Posterior vena cava (tissue), 2 donors: ENCODE data around the gene PRKCSH. TPM values are rescaled to one million over a fixed set of nuclear protein-coding genes. Genes with fewer than 3 reads are reported as not detected.

Experiments used
- DNase-seq: peaks from one replicate; pipeline ENCODE4 v3.0.0-alpha.2; 2020; ENCODE audit warnings: low spot score
- intact Hi-C, 2 donors: fragments of 100-400 bp; cut with DNase I; formaldehyde crosslinking; loops; one replicate each; pipeline versions ENCODE4 v1.14.1 to v1.14.2; 2022 to 2023
- microRNA-seq, 2 donors: library from miRNA; unstranded; fragments of <30 nt; microRNA quantifications; one replicate each; pipeline ENCODE4 v1.2.0, GENCODE V29; 2020 to 2021; ENCODE audit warnings: borderline microRNAs expressed in 2 of 2
- total RNA-seq, 2 donors: library from RNA; stranded (reverse); fragmentation: NEBNext Ultra II Directional; extraction: Animal tissue kit (Norgen Biotek cat#: 25700); gene quantifications; one replicate each; pipeline ENCODE4 v1.2.1, GENCODE V29; 2021
- donor health status: DM: yes; HTN: yes; CAD: no.
- donor health status: DM: yes; HTN: yes; CAD: no.

PRKCSH gene
- total RNA-seq, 2 donors from 2014 or later: 161 to 188 TPM

GRCh38 chr19:11483366-11484111 lies 48.1 kb downstream of the PRKCSH start:
- intact Hi-C loops: loop anchor here in 1 of 2 donors (10.0 kb wide), 1 partner anchor 99 kb away; the partner anchor contains the start of gene EPOR
- DNase-seq: no peak

DNA sequence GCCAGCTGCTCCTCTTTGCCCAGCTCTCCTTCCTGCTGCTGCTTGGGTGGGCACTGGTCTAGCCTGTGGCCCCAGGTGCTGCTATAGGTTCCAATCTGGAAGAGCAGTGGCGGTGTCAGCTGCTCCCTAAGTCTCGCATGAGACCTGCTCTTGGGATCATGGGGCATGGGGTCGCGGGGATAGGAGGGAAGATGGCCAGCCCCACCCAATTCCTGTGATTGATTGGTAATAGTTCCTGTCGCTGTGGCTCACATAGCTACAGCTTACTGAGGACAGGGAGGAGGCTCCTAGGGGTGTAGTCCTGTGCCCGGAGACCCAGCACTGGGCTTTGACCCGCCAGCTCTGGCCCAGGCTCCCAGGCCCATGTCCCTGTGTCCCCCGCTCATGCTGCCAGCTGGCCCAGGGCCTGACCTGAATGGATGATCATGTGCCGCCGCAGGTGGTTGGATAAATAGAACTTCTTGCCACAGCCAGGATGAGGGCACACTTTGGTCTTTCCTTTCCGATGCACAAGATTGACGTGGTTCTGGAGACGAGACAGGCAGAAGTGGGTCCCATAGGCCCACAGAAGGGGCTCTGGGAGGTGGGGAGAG lies 49.9 kb downstream of the PRKCSH start:
- DNase-seq: no peak
- intact Hi-C loops: loop anchor here in 1 of 2 donors (10.0 kb wide), 1 partner anchor 101 kb away; the partner anchor contains the start of gene EPOR

DNA sequence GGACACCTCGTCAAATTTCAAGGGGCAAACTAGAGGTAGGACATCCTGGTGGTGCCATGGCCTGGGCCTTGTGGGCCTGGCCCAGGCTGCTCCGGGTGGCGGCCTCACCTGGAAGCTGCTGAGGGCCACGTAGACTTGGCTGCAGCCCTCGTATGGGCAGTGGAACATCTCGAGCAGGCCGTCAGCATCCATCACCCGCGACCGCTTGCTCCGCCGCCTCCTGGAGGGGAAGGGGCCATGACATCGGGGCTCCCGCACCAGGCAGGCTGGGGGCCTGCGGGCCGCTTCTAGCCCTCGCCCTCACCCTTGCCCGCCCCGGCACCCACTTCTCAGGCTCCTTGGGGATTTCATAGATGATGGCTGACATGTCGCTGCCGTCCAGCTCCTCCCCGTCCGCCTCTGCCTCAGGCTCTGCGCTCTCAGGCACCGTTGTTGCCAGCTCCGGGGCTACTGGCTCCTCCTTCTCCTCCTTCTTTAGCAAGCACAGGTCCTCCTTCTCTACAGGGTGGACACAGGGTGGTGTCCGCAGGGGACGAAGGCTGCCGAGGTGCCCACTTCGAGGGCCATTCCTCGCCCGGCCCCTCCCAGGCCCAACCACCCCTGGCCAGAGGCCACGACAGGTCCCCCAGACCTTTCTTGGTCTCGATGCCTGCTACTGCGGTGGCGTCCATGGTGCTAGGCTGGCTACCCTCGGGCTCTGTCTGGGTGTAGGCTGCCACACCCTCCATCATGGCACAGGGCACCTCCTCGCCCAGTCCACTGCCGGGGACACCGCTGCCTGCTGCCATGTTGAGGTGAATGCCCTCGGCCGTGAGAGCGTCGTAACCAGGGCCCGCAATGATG lies 51.4 kb downstream of the PRKCSH start:
- DNase-seq: no peak
- intact Hi-C loops: loop anchor here in 1 of 2 donors (10.0 kb wide), 1 partner anchor 102 kb away; the partner anchor contains the start of gene EPOR

DNA sequence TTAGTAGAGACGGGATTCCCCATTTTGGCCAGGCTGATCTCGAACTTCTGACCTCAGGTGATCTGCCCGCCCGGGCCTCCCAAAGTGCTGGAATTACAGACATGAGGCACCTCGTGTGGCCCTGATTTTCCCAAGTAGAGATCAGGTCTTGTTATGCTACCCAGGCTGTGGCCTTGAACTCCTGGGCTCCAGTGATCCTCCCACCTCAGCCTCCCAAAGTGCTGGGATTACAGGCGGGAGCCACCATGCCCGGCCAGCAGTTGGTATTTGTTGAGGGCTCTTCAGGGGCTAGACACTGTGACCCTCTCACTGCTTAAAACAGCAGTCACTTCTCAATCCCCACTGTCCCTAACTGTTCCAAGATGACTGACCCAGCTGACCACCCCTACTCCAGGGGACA lies 53.9 kb downstream of the PRKCSH start:
- no peak for DNase-seq
- intact Hi-C loops: loop anchor here in 1 of 2 donors (10.0 kb wide), 1 partner anchor 105 kb away; the partner anchor contains the start of gene EPOR

DNA sequence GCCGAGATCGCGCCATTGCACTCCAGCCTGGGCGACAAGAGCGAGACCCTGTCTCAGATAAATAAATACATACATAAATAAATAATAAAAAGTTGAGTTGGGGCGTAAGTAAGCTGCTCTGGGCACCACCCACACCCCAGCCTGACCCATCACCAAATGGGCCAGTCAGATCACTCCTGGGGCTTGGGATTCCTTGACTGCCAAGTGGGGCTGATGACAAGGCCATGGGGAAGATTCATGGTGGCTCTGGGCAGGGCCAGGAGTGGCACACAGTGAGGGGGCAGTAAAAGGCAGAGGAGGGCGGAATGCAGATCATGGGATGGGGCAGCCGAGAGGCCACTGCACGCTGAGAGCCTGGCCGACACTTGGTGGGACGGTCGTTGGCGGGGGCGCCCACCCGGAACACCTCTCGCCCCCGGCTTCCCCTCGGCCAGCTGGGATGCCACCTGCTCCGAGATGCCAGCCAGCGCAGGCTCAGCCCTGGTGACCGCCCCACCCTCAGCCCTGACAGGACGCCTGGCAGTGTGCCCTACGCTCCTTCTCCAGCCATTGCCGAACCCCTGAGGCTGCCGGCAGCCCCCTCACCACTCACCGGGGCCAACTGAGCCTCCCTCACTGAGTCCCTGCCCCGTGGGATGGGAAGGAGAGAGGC lies 59.3 kb downstream of the PRKCSH start:
- intact Hi-C loops: no loop called here
- DNase-seq: no peak

DNA sequence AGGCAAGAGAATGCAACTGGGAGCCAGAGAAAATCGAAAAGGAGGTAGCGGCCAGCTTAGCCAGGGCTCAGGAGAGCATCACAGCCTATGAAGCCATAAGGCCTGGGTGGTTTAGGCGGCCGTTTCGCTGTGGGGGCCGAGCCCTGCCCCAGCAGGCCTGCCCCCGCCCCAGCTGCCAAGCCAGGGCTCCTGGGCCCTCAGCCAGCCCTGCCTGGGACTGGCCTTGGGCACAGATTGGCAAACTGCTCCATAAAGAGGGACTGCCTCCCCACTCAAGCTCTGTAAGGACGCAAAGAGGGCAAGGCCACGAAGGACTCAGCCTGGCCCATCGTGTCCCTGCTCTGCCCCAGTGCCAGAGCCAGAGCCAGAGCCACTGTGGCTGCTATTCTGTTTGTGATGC lies 60.0 kb downstream of the PRKCSH start:
- intact Hi-C loops: no loop called here

DNA sequence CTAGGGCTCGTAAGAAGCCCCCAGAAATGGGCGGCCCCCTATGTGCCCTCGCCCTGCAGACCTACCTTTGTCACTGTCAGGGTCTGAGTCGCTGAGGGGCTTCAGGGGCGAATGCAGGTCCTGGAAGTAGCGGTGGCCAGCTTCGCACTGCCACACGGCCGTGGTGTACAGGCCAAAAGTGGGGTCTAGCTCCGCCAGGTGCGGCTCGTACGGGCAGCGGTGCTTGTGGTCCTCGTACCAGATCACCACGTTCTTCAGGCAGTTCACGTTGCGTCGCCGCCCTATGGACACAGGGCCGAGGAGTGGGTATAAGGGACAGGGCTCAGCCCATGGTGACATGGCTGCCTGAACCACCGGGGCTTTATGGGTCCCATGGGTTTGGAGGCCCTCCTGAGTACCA lies 60.5 kb downstream of the PRKCSH start:
- intact Hi-C loops: loop anchor here in 1 of 2 donors (2.0 kb wide), 1 partner anchor 91 kb away; no protein-coding TSS in a partner anchor
- DNase-seq: no peak

More for the DNA sequence above, 60.0 kb downstream of the PRKCSH start:
- DNase-seq: no peak

DNA sequence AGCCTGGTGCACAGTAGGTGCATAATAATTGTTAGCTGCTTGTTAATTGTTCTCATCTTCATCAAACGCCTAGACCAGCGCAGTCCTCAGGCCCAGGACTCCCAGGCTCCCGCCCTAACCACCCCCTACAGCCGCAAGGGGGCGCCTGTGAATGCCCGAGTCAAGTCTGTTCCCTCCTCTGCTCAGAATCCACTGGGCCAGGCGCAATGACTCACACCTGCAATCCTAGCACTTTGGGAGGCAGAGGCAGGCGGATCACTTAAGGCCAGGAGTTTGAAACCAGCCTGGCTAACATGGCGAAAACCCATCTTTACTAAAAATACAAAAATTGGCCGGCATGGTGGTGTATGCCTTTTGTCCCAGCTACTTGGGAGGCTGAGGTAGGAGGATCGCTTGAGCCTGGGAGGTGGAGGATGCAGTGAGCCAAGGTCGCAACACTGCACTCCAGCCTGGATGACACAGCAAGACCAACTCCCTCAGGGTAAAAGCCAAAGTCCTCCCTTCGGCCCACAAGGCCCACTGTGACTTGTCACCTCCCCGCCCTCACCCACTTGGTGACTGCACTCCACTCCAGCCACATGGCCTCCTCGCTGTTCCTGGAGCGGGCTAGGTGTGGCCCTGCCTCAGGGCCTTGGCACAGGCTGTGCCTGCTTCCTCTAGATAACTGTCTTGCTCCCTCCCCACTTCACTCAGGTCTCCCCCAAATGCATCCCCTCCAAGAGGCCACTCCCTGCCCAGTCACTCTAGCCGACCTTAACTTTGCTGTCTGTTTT lies 61.1 kb downstream of the PRKCSH start:
- DNase-seq: peak; percentile 93
- intact Hi-C loops: loop anchor here in 1 of 2 donors (2.0 kb wide), 1 partner anchor 90 kb away; no protein-coding TSS in a partner anchor

- no peak for DNase-seq
- intact Hi-C loops: no loop called here
These were observed 63.8 kb downstream of the PRKCSH start for GRCh38 chr19:11499220-11499726.

GRCh38 chr19:11499890-11500420 lies 64.5 kb downstream of the PRKCSH start:
- DNase-seq: no peak
- intact Hi-C loops: no loop called here

Small RNA genes lying within 50 kb of the gene (microRNA-seq; reads per million reads assigned to microRNA genes)
- gene MIR7974: 0 reads per million in 2 donors

Other genes with a start within 250 kb of the PRKCSH start
- gene KANK2, start 238.1 kb upstream of the PRKCSH start, total RNA-seq: 100 to 1,000 TPM; 355 to 482 TPM
- under 1 TPM in 1 of 2 donors, not detected in 1; 0.57 TPM for gene ANGPTL8, start 196.0 kb upstream of the PRKCSH start, total RNA-seq
- gene DOCK6, start 173.1 kb upstream of the PRKCSH start, total RNA-seq: 10 to 100 TPM; 50.0 to 73.2 TPM
- gene TSPAN16, start 139.5 kb upstream of the PRKCSH start, total RNA-seq: not detected
- 10 to 100 TPM; 33.5 to 34.2 TPM for gene RAB3D, start 96.0 kb upstream of the PRKCSH start, total RNA-seq
- 10 to 100 TPM; 41.5 to 42.9 TPM for gene TMEM205, start 89.4 kb upstream of the PRKCSH start, total RNA-seq
- gene CCDC159, start 89.1 kb upstream of the PRKCSH start, total RNA-seq: 10 to 100 TPM; 13.0 to 20.9 TPM
- gene PLPPR2, start 80.2 kb upstream of the PRKCSH start, total RNA-seq: 10 to 100 TPM; 38.4 to 40.2 TPM
- gene SWSAP1, start 61.0 kb upstream of the PRKCSH start, total RNA-seq: 1 to 10 TPM; 1.2 to 1.8 TPM
- 1 to 10 TPM; 4.0 to 6.4 TPM for gene EPOR, start 51.3 kb upstream of the PRKCSH start, total RNA-seq
- 10 to 100 TPM in 1 of 2 donors, 1 to 10 TPM in 1; 7.7 to 12.9 TPM for gene RGL3, start 16.3 kb upstream of the PRKCSH start, total RNA-seq
- gene ODAD3, start 514 bp upstream of the PRKCSH start, total RNA-seq: under 1 TPM in 1 of 2 donors, not detected in 1; 0.69 TPM
- not detected for gene ELAVL3, start 45.4 kb downstream of the PRKCSH start, total RNA-seq
- gene ZNF653, start 70.2 kb downstream of the PRKCSH start, total RNA-seq: 1 to 10 TPM; 6.1 to 9.4 TPM
- gene ECSIT, start 93.5 kb downstream of the PRKCSH start, total RNA-seq: 10 to 100 TPM; 27.9 TPM
- 1,000 to 10,000 TPM; 1,163 to 1,588 TPM for gene CNN1, start 103.2 kb downstream of the PRKCSH start, total RNA-seq
- gene ELOF1, start 123.6 kb downstream of the PRKCSH start, total RNA-seq: 10 to 100 TPM; 23.2 to 36.9 TPM
- 1 to 10 TPM; 5.5 to 8.4 TPM for gene ACP5, start 142.0 kb downstream of the PRKCSH start, total RNA-seq
- 1 to 10 TPM; 8.5 to 8.8 TPM for gene ZNF627, start 161.8 kb downstream of the PRKCSH start, total RNA-seq